ENCODE results near the gene SERPINF2.
"Not testable (repeated sequence)": the region's sequence is repeated elsewhere in the genome, so short reads cannot be mapped to it uniquely, and the experiment has no call there.

SERPINF2 gene

GRCh38 chr17:1737531-1738291 is 5.0 kb upstream of the SERPINF2 start:
- H3K27ac ChIP-seq = no peak overlapping the region
- no peak for TF ChIP-seq ZFX (IDR thresholded peaks at IDR 0.05; ENCODE audit: borderline replicate concordance)
- TF ChIP-seq CTCF (IDR thresholded peaks at IDR 0.05) = no peak

- not testable (repeated sequence) for H3K27ac ChIP-seq
These were observed 772 bp upstream of the SERPINF2 start for GRCh38 chr17:1741899-1742298.

GRCh38 chr17:1743088-1743439 is 393 bp downstream of the SERPINF2 start:
- TF ChIP-seq ZFX (IDR thresholded peaks at IDR 0.05; ENCODE audit: borderline replicate concordance) = no peak
- no peak overlapping the region for H3K27ac ChIP-seq

- H3K27ac ChIP-seq = no peak overlapping the region
These were observed 2.2 kb downstream of the SERPINF2 start for GRCh38 chr17:1744551-1745512.

GRCh38 chr17:1745513-1746020 is 2.9 kb downstream of the SERPINF2 start:
- no peak overlapping the region for H3K27ac ChIP-seq
- TF ChIP-seq ZFX (IDR thresholded peaks at IDR 0.05; ENCODE audit: borderline replicate concordance) (no peak), CTCF (IDR thresholded peaks at IDR 0.05) (no peak)

More at GRCh38 chr17:1744551-1745512, 2.2 kb downstream of the SERPINF2 start:
- TF ChIP-seq CTCF (IDR thresholded peaks at IDR 0.05) = no peak
- no peak for TF ChIP-seq ZFX (IDR thresholded peaks at IDR 0.05; ENCODE audit: borderline replicate concordance)

GRCh38 chr17:1746975-1747543 is 4.4 kb downstream of the SERPINF2 start:
- no peak overlapping the region for H3K27ac ChIP-seq
- TF ChIP-seq ZFX (IDR thresholded peaks at IDR 0.05; ENCODE audit: borderline replicate concordance) = no peak
- no peak for TF ChIP-seq CTCF (IDR thresholded peaks at IDR 0.05)

- TF ChIP-seq CTCF (IDR thresholded peaks at IDR 0.05) (no peak), ZFX (IDR thresholded peaks at IDR 0.05; ENCODE audit: borderline replicate concordance) (no peak)
- no peak overlapping the region for H3K27ac ChIP-seq
These were observed 8.0 kb downstream of the SERPINF2 start for GRCh38 chr17:1750628-1751027.

Data from 22Rv1 (cell line).